Epithelial cell of prostate (primary cell): ENCODE measurements around the gene RDH13.
"Not testable (repeated sequence)": the region's sequence is repeated elsewhere in the genome, so short reads cannot be mapped to it uniquely, and the experiment has no call there.

Experiments
- DNase-seq: peaks from one replicate; pipeline ENCODE4 v3.0.0-alpha.2; 2011; ENCODE audit warnings: low read depth, low spot score
- H3K27ac ChIP-seq: fragments of 450-650 bp; 2 replicates; pipeline ENCODE4 v1.5.1; 2017; ENCODE audit warnings: mild to moderate bottlenecking

The RDH13 gene

DNA sequence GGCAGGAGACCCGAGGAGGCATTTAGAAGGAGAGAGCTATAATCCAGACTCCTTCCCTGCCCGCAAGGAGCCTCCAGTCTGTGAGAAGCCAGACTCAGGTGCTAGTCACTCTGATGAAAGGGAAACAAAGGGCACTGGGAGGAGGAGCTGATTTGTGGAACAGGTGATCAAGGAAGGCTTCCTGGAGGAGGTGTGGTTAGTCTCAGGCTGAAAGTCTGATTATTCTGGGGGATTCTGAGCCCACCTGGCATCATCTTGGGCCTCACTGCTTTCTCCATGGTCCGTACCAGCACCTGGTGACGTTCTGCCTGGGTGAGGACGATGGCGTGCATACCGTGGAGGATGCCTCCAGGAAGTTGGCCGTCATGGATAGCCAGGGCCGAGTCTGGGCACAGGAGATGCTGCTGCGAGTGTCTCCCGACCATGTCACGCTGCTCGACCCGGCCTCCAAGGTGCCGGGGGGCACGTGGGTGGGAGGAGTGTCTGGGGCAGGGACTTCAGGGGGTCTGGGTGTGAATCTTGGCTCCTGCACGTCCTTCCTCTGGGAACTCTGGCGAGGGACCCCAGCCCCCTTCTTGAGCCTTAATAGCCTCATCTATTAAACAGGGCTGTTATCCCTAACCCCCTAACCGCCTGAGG lies 16.6 kb upstream of the RDH13 start:
- peak overlapping the region; percentile 87 for H3K27ac ChIP-seq
- DNase-seq: no peak

DNA sequence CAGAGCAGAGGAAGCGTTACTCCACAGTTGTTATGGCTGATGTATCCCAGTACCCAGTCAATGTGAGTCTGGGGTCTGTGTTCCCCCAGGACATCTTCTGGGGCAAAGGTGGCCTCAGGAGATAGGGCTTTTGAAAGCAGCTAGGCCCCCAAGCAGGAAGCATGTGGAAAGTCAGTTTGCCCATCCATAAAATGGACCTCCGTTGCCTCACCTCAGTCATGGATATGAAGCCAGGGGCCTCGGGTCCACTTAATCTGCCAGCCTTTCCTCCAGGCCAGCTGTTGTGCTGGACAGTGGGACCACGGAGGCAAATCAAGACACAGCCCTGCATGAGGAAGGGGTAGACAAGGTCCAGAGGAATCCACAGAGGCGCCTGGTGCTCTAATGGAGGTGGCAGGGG lies 16.0 kb upstream of the RDH13 start:
- no peak for DNase-seq
- H3K27ac ChIP-seq: peak overlapping the region; percentile 87

DNA sequence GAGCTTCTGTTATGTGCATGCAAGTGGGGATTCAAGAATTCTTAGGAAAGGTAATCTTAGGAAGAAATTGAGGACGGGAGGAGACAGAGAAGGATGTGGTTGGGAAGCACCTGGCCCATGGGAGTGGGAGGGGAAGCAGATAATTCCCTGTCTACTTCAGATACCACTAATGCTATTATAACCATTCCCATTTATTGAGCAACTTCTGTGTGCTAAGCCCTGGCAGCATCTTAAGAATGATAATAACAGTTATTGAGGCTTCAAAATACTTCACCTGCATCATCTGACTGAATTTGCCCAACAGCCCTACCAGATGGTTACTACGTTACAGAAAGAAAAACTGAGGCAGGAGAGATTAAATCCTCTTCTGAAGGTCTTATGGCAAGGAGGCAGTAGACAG lies 14.2 kb upstream of the RDH13 start:
- H3K27ac ChIP-seq: peak overlapping the region; percentile 73
- DNase-seq: no peak

DNA sequence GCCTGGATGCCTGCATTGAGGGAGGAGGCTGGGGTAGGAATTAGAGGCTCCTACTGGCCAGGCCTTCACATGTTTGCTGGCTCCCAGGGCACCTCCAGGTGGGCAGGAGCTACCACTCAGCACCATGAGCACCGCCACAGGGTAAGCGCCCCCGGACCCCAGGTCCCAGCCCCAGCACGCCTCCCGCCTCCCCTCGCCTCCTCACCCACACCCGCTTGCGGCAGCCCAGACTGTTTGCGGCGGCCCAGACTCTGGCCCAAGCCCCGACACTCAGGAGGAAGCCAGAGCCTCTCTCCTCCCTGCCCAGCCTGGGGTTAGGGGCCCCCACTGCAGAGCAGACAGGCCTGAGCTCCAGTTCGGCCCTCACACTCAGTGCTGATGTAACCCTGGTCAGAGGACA lies 13.4 kb upstream of the RDH13 start:
- DNase-seq: no peak
- peak overlapping the region; percentile 73 for H3K27ac ChIP-seq

DNA sequence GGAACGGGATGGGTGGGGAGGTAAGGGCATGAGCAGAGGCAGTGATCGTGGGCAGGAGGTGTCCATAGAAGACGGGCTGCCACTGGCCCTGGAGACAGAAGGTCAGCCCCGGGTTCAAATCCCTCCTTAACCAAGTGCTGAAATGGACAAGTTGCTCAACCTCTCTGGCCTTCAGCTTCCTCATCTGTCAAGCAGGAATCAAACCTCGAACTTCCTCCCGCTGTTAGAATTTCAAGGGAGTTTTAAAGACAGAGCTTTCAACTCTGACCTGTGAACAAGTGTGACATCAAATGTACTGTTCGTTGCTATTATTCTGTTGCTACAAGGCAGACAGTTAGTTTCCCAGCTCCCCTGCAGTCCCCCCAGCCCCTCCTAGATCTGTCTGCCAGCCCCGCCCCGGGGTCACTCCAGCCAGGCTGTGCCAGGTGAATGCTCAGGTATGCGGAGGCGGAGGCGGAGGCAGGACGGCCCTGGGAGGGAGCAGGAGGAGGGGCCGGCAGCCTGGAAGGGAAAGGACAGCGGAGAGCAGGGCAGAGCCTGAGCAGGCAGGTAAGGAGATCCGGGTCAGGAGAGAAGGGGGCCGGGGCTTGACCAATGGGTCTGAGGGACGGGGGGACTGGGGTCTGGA lies 12.5 kb upstream of the RDH13 start, which contains the start of gene EPS8L1:
Gene EPS8L1, plus strand, starts transcription at position 499 of the 628 bp plus-strand sequence. CDS start 576 bp downstream, outside the sequence.
- peak within 1 kb of the TSS; percentile 73 for H3K27ac ChIP-seq
- DNase-seq: no peak

DNA sequence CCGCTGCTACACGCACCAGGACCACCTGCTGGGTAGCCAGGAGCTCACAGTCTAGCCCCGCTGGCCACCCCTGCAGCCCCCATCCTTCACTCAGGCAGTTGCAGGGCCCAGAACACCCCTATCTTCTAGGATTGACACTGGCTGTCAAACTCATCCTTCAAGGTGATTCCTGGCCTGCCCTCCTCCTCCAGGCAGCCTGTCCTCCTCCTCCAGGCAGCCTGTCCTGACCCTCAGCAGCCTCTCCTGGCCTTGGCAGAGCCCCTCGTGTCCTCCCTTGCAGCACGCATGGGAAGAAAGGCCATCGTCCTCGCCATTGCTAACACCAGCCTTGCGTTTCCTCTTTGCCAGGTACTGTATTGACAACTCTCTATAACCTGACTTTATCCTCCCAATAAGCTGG lies 9.0 kb upstream of the RDH13 start:
- H3K27ac ChIP-seq: peak overlapping the region; percentile 92
- DNase-seq: no peak

DNA sequence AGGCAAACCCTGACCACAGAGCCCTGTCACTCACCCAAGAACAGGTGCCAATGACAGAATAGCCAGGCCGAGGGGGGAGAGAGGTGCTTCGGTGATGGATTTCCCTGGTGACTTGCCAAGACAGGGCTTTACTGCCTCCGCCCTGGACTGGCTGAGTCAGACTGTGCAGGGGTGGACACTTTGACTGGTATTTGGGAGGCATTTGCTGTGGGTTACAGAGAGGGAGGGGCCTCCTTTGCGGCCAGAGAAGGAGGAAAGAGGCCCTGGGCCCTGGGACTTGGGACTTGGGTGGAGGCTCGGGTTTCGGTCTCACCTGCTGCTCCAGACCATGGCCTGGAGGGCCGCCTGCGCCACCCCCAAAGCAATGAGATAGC lies 8.2 kb upstream of the RDH13 start:
- H3K27ac ChIP-seq: peak overlapping the region; percentile 92
- DNase-seq: peak; percentile 87

DNA sequence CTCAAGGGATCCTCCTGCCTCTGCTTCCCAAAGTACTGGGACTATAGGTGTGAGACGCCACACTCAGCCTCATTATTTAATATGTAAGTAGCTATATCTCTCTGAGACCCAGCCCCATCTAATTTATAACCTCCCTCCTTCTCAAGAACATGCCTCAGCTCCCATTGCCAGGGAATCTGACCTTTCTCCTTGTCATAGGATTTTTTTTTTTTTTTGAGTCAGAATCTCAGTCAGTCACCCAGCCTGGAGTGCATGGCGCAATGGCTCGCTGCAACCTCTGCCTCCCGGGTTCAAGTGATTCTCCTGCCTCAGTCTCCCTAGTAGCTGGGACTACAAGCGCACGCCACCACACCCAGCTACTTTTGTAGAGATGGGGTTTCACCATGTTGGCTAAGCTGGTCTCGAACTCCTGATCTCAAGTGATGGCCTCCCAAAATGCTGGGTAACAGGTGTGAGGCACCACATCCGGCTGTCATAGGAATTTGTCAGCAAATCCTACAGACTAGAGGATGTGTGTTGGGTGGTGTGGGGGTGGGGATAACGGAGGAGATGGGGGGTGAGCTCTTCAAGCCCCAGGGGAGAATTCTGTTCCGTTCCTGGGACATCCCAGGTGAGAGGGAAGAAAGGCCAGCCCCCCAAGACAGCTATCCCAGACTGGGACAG lies 7.6 kb upstream of the RDH13 start:
- H3K27ac ChIP-seq: peak overlapping the region; percentile 92
- no peak for DNase-seq

DNA sequence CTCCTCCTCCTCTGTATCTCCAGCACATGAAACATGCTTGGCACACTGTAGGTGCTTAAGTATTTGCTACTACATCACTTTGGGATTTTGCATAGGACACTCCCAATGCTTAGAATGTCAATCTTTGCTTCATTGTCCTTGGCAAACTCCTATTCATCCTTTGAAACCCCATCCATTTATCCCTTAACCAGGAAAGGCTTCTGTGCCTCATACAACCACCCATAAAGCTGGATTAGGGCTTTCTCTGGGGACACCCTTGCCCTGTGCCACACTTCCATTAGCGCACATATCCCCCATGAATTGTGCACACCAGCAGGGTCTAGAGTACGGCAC lies 6.9 kb upstream of the RDH13 start:
- H3K27ac ChIP-seq: peak overlapping the region; percentile 92
- no peak for DNase-seq

DNA sequence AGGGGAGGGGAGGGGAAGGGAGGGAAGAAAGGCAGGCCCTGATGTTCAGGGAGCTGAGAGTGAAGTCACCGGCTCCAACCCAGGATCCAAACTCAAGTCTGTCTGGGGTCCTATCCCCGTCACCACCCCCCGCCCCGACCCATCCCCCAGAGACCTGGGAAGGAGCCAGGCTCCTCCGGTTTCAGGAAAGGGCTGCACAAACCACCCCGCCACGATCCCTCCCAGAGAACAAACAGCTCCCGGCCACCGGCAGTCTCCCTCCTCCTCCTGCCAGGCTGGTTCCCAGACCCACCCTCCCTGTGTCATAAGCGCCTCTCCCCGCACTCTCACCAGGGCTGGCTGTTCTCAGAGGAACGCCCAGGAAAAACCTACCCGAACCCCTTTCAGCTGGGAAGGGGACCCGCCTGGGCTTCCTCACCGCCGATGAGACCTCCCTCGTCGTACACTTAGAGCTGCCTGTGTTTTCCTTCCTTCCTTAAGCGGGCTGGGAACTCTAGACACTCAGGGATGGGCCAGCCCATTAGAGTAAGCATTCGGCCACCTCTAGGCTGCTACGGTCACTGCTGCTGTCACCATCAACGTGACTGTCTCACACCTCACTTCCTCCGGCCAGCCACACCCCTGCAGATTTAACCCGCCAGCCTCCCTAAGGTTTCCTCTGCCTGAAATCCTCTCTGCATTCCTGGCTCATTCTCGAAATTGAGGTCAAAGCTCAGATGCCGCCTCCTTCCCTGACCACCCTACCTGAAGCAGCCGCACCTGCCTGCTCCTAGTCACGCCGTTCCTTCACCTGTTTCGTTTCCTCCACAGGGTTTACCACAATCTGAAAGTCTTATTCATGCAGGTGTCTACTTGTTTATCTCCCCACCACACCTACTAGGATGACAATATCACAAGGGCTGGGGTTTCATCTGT lies 6.3 kb upstream of the RDH13 start:
- DNase-seq: peak; percentile 95
- peak overlapping the region; percentile 92 for H3K27ac ChIP-seq

DNA sequence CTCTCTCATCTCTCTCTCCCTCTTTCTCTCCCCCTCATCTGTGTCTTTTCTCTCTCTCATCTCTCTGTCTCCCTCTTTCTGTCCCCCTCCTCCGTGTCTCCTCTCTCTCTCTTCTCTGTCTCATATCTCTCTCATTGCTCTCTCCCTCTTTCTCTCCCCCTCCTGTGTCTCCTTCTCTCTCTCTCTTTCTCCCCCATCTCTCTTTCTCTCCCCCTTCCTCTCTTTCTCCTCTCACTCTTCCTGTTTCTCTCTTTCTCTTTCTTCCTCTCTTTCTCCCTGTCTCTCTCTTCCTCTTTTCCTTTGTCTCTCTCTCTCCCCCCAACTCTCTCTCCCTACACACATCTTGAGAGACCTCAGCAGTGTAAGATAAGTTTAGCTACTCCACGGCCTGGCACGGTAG lies 4.9 kb upstream of the RDH13 start:
- H3K27ac ChIP-seq: peak overlapping the region; percentile 92
- no peak for DNase-seq

DNA sequence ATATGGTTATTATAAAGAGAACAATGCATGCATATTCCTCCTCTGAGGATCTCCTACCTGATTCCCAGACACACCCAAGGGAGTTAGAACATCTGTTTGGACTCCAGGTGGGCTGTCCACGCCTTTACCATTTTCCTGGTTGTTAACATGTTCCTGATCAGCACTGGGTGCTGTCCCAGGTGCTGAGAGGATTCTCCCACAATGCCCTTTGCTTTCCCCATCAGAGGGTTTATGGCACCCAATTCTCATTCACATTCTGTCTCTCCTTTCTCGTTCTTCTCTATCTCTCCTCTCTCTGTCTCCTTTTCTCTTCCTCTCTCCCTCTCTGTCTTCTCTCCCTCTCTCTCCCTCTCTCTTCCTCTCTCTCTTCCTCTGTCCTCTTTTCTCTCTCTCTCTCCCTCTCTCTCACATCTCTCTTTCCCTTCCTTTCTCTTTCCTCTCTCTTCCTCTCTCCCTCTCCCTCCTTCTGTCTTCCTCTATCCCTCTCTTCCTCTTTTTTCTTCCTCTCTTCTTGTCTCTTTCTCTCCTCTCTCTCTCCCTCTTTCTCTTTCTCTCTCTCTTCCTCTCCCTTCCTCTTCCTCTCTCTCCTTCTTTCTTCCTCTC lies 3.3 kb upstream of the RDH13 start:
- H3K27ac ChIP-seq: no peak overlapping the region
- no peak for DNase-seq

DNA sequence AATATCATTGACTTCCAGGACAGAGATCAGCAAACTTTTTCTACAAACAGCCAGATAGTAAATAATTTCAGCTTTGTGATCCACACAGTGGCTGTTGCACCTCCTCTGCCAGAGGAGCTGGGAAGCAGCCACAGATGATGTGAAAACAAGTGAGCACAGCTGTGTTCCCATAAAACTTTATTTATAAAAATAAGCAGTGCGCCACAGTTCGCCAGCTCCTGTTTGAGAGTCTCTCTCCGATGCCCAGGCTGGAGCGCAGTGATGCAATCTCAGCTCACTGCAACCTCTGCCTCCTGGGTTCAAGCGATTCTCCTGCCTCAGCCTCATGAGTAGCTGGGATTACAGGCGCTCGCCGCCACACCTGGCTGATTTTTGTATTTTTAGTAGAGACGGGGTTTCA lies 2.6 kb upstream of the RDH13 start:
- peak overlapping the region; percentile 10 for H3K27ac ChIP-seq
- not testable (repeated sequence) for DNase-seq

DNA sequence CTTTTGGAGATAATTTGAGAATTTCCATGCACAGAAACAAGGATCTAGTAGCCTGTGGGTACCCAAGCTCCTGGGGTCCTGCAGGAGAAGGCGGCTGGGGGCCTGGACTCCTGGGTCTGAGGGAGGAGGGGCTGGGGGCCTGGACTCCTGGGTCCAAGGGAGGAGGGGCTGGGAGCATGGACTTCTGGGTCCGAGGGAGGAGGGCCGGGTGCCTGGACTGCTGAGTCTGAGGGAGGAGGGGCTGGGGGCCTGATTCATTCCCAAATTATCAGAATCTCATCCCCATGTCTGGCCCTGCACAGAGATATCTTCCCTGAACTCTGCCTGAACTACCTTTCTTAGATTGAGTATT lies 520 bp upstream of the RDH13 start:
- DNase-seq: no peak
- no peak overlapping the region for H3K27ac ChIP-seq

DNA sequence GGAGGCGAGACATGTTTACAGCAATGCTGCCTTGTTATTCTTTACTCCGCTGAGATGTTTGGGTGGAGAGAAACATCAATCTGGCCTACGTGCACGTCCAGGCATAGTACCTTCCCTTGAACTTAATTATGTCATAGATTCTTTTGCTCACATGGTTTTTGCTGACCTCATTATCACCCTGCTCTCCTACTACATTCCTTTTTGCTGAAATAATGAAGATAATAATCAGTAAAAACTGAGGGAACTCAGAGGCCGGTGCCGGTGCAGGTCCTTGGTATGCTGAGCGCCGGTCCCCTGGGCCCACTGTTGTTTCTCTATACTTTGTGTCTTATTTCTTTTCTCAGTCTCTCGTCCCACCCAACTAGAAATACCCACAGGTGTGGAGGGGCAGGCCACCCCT lies 2.7 kb downstream of the RDH13 start:
- not testable (repeated sequence) for H3K27ac ChIP-seq, DNase-seq

DNA sequence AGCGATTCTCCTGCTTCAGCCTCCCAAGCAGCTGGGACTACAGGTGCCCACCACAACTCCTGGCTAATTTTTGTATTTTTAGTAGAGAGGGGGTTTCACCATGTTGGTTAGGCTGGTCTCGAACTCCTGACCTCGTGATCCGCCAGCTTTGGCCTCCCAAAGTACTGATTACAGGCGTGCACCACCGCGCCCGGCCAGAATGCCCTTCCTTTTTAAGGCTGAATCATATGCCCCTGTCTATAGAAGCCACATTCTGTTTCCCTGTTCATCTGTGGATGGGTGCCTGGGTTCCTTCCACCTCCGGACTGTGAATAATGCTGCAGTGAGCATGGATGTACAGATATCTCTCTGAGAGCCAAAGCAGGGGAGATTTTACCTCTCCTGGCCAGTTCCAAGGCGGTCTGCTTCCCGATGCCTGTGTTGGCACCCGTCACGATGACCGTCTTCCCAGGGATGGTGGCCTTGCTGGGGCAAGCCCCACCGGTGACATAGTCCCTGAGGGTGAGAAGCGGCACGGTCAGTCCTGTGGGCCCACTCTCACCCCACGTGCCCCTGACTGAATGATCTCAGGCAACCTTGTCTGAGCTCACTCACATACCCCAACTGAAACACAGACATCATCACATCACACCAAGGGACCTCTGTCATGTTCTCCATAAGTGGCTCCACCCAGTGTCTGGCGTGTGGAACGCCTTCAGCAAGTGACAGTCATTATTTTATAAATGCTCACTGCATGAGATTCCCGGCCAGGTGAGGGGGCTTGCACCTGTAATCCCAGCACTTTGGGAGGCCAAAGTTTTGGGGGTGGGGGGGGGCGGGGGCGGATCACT lies 4.0 kb downstream of the RDH13 start:
- no peak for DNase-seq
- no peak overlapping the region for H3K27ac ChIP-seq

DNA sequence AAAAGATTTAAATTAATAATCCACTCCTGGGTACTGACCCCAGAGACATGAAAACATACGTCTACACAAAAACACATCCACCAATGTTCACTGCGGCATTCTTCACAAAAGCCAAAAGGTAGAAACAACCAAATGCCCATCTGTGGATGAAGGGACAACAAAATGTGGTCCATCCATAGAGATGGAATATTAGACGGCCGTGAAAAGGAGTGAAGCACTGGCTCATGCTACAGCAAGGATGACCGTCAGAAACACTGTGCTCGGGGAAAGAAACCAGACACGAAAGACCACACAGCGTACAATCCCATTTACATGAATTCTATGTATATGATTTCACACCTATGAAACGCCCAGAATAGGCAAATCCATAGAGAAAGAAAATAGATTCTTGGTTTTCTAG lies 6.1 kb downstream of the RDH13 start:
- no peak overlapping the region for H3K27ac ChIP-seq
- DNase-seq: no peak

DNA sequence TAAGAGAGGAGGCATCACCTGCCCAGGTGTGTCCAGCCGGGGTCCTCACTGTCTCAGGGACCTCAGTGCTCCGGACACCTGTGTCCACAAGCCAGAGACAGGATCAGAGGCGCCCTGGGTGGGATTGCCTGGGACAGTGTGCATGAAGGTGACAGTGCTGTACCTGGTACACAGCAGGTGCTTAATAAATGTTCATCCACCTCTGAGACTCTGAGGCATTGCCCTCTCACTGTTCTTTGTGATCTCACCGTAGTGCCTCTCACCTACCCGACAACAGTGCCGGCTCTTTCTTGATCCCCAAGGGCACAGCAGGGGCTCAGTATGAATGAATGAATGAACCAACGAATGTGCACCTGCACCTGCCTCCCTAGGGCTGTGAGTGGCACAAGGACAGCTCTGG lies 9.2 kb downstream of the RDH13 start:
- no peak for DNase-seq
- H3K27ac ChIP-seq: no peak overlapping the region

DNA sequence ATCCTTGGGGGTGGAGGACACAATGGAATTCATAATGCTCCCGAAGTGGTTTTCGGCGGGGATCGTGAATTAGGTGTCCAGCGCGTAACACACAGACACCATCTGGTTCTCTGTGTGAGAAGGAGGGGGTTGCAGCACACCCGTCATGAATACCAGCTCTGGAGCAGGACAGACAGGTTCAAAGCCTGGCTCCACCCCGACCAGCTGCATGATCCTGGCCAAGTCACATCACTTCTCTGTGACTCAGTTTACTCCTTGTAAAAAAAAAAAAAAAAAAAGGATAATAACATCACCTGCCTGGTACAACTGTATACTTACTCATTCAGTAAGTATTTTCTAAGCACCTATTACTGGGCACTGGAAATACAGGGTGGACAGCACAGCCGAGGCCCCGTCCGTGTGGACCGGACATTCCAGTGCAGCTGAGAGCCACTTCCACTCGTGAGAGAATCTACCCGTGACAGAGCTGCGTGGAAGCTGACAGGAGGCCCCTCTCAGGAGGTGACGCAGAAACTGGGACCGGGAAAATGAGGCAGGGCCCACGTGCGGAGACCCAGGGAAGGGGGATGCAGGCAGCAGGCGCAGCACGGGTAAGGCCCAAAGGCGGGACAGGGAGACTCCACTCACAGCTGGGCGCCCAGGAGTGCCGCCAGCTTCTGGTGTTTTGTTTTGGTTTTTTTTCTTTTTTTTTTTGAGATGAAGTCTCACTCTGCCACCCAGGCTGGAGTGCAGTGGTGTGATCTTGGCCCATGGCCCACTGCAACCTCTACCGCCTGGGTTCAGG lies 12.0 kb downstream of the RDH13 start:
- no peak for DNase-seq
- no peak overlapping the region for H3K27ac ChIP-seq
